Panc1 (cell line): Measurements from ENCODE around the gene CALD1.

ENCODE experiments used
- POLR2AphosphoS5 ChIP-seq: IDR thresholded peaks from 2 replicates; pipeline ENCODE4 v1.6.1; 2012; ENCODE audit warnings: mild to moderate bottlenecking, low read depth, low read length, moderate library complexity
- TF ChIP-seq, protein P1 (sequence below): fragments of 450-650 bp; IDR thresholded peaks from 2 replicates; pipeline ENCODE4 v1.5.1; 2017; ENCODE audit warnings: mild to moderate bottlenecking
- TF ChIP-seq, protein P2 (sequence below), 2 experiments: IDR thresholded peaks; 2 replicates each; pipeline ENCODE4 v1.6.1; 2011 to 2012; ENCODE audit warnings: low read depth in 2 of 2, control low read depth in 1 of 2, low read length in 1 of 2, mild to moderate bottlenecking in 1 of 2, moderate library complexity in 1 of 2; ENCODE audit not compliant: insufficient read depth in 1 of 2

DNA sequence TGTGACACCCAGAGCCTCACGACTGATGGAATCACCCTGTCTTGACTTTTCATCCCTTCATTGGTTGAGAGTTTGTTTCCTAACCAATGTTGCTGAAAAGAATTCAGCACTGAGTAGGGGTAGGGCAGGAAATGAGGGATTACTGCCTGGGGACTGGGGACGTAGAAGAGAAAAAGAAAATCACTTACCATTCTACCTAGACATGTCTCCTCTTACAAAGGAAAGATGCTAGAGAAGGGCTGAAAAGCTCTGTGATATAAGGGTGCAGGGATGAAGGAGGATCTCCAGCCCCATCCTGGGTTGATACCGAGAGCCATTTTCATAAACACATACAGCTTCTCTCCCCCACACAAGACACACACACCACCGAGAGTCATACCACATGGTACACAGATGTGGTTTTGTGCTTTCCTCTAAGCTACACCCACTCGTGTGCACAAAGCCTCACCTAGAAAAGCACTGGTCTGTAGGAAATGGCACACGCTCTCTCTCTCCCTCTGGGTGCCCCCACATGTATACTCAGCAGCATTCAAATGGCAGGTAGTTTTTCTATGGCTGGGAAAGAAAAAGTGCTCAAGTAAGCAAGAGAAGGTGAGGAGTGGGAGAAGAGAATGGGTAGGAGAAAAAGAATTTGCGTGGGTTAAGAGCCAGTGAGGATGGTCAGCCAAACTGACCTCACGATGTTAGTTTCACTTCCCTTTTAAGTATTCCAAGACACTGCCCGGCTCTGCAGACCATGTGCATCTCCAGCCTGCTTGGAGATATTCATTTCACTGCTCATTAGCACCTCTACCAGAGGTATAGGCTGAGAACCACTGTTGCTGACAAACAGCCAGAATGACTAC is 85.8 kb downstream of the CALD1 start:
- TF ChIP-seq, protein P1, sequence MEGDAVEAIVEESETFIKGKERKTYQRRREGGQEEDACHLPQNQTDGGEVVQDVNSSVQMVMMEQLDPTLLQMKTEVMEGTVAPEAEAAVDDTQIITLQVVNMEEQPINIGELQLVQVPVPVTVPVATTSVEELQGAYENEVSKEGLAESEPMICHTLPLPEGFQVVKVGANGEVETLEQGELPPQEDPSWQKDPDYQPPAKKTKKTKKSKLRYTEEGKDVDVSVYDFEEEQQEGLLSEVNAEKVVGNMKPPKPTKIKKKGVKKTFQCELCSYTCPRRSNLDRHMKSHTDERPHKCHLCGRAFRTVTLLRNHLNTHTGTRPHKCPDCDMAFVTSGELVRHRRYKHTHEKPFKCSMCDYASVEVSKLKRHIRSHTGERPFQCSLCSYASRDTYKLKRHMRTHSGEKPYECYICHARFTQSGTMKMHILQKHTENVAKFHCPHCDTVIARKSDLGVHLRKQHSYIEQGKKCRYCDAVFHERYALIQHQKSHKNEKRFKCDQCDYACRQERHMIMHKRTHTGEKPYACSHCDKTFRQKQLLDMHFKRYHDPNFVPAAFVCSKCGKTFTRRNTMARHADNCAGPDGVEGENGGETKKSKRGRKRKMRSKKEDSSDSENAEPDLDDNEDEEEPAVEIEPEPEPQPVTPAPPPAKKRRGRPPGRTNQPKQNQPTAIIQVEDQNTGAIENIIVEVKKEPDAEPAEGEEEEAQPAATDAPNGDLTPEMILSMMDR = no peak
- TF ChIP-seq POLR2AphosphoS5 = no peak
- TF ChIP-seq, protein P2, sequence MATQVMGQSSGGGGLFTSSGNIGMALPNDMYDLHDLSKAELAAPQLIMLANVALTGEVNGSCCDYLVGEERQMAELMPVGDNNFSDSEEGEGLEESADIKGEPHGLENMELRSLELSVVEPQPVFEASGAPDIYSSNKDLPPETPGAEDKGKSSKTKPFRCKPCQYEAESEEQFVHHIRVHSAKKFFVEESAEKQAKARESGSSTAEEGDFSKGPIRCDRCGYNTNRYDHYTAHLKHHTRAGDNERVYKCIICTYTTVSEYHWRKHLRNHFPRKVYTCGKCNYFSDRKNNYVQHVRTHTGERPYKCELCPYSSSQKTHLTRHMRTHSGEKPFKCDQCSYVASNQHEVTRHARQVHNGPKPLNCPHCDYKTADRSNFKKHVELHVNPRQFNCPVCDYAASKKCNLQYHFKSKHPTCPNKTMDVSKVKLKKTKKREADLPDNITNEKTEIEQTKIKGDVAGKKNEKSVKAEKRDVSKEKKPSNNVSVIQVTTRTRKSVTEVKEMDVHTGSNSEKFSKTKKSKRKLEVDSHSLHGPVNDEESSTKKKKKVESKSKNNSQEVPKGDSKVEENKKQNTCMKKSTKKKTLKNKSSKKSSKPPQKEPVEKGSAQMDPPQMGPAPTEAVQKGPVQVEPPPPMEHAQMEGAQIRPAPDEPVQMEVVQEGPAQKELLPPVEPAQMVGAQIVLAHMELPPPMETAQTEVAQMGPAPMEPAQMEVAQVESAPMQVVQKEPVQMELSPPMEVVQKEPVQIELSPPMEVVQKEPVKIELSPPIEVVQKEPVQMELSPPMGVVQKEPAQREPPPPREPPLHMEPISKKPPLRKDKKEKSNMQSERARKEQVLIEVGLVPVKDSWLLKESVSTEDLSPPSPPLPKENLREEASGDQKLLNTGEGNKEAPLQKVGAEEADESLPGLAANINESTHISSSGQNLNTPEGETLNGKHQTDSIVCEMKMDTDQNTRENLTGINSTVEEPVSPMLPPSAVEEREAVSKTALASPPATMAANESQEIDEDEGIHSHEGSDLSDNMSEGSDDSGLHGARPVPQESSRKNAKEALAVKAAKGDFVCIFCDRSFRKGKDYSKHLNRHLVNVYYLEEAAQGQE (IDR thresholded peaks at IDR 0.05; ENCODE audit: insufficient read depth in 1 of 2, low read depth in 2 of 2, low read length in 1 of 2) = no peak
